Measurements from ENCODE around the gene RNF168. TPM values are rescaled to one million over a fixed set of nuclear protein-coding genes. Genes with fewer than 3 reads are reported as not detected.

The RNF168 gene
- polyA plus RNA-seq, 1 donor (not counting 4 experiments of a cell fraction or from before 2014, with no cell fraction given): 7.2 TPM

DNA sequence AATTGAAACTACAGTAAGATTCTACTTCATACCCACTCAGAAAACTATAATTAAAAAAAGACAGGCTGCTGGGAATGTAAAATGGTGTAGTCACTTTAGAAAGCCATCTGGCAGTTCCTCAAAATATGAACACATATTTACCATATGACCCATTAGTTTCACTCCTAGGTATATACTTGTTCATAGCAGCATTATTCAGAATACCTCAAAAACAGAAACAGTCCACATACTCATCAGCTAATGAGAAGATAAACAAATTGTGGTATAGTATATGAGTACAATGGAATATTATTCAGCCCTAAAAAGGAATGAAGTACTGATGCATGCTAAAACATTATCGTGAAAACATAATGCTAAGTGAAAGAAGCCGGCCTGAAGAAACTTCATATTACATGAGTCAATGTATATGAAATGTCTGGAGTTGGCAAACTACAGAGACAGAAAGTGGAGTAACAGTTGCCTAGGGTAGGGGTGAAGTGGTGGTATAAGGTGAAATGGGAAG, 41.0 kb upstream of the RNF168 start:
- no peak overlapping the region for H3K4me2 ChIP-seq (ENCODE audit: control insufficient read depth, extremely low read depth, insufficient read depth, low read depth, low read length)
- no peak overlapping the region for H2AFZ ChIP-seq (ENCODE audit: control insufficient read depth, low read length)
- no peaks in the 10 kb centered on the region for H3K4me1 ChIP-seq (ENCODE audit: control insufficient read depth, extremely low read depth, insufficient read depth, low read length)
- no peak overlapping the region for H3K9ac ChIP-seq (ENCODE audit: control insufficient read depth, extremely low read depth, insufficient read depth, low read length)
- H4K20me1 ChIP-seq (ENCODE audit: control insufficient read depth, extremely low read depth, insufficient read depth, low read length): no peaks in the 10 kb centered on the region
- FAIRE-seq (no peak), DNase-seq (ENCODE audit: low read depth, low spot score) (no peak)
- H3K9me3 ChIP-seq (ENCODE audit: control insufficient read depth, low read depth, low read length): no peaks in the 10 kb centered on the region
- dilution Hi-C loops (cut with MboI; ENCODE audit: extremely low pct_ligation_motif_present, low sequenced_read_pairs): no loop called here
- no peaks in the 10 kb centered on the region for H3K27me3 ChIP-seq (ENCODE audit: control insufficient read depth, extremely low read depth, insufficient read depth, low read length)
- H3K36me3 ChIP-seq (ENCODE audit: control insufficient read depth in 2 of 2, extremely low read depth in 1 of 2, insufficient read depth in 2 of 2, low read length in 2 of 2): no peaks in the 10 kb centered on the region
- no peak overlapping the region for H3K27ac ChIP-seq (ENCODE audit: control insufficient read depth, insufficient read depth, low read length)
- no peak overlapping the region for H3K4me3 ChIP-seq (ENCODE audit: control insufficient read depth in 2 of 3, extremely low read depth in 1 of 3, insufficient read depth in 2 of 3, low read depth in 1 of 3, low read length in 3 of 3)
- no peak for TF ChIP-seq EZH2 (IDR thresholded peaks at IDR 0.05; ENCODE audit: low read length)
- TF ChIP-seq, protein P1, sequence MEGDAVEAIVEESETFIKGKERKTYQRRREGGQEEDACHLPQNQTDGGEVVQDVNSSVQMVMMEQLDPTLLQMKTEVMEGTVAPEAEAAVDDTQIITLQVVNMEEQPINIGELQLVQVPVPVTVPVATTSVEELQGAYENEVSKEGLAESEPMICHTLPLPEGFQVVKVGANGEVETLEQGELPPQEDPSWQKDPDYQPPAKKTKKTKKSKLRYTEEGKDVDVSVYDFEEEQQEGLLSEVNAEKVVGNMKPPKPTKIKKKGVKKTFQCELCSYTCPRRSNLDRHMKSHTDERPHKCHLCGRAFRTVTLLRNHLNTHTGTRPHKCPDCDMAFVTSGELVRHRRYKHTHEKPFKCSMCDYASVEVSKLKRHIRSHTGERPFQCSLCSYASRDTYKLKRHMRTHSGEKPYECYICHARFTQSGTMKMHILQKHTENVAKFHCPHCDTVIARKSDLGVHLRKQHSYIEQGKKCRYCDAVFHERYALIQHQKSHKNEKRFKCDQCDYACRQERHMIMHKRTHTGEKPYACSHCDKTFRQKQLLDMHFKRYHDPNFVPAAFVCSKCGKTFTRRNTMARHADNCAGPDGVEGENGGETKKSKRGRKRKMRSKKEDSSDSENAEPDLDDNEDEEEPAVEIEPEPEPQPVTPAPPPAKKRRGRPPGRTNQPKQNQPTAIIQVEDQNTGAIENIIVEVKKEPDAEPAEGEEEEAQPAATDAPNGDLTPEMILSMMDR (optimal IDR thresholded peaks at IDR 0.05 in 1 of 3, IDR thresholded peaks at IDR 0.05 in 1 of 3, conservative IDR thresholded peaks at IDR 0.05 in 1 of 3; ENCODE audit: extremely low read depth in 1 of 3, insufficient read depth in 2 of 3, low read length in 3 of 3): no peak
- H3K79me2 ChIP-seq (ENCODE audit: control insufficient read depth, insufficient read depth, low read length): no peaks in the 10 kb centered on the region
- H3K9me1 ChIP-seq (ENCODE audit: control insufficient read depth, extremely low read depth, insufficient read depth, low read length): no peaks in the 10 kb centered on the region

DNA sequence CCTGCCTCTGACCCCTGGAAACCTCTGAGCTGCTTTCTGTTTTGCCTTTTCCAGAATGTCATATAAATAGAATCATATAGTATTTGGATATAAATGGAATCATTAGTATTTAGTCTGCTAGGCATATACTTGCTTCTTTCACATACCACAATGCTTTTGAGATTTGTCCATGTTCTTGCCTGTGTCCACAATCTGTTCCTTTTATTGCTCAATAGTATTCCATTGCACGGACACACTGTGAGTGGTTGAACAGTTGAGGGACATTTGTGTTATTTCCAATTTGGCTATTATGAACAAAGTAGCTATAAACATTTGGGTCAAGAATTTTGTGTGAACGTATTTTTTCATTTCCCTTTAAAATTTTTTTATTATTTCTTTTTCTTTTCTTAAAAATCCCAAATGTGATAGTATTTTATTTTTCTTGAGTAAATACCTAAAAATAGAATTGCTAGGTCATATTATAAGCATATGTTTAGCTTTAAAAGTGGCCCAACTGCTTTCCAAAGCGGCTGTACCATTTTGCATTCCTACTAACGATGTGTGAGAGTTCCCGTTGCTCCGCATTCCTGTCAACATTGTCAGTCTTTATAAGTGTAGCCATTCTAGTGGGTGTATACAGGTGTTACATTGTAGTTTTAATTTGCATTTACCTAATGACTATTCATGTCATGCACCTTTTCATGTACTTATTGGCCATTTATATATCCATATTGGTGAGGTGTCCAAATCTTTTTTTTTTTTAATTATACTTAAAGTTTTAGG, 38.3 kb upstream of the RNF168 start:
- Histone ChIP-seq H3K9me1 (ENCODE audit: control insufficient read depth, extremely low read depth, insufficient read depth, low read length) (no peaks in the 10 kb centered on the region), H3K79me2 (ENCODE audit: control insufficient read depth, insufficient read depth, low read length) (no peaks in the 10 kb centered on the region), H3K4me3 (ENCODE audit: control insufficient read depth in 2 of 3, extremely low read depth in 1 of 3, insufficient read depth in 2 of 3, low read depth in 1 of 3, low read length in 3 of 3) (no peak overlapping the region), H3K9ac (ENCODE audit: control insufficient read depth, extremely low read depth, insufficient read depth, low read length) (no peak overlapping the region), H3K27me3 (ENCODE audit: control insufficient read depth, extremely low read depth, insufficient read depth, low read length) (no peaks in the 10 kb centered on the region), H3K4me2 (ENCODE audit: control insufficient read depth, extremely low read depth, insufficient read depth, low read depth, low read length) (no peak overlapping the region), H4K20me1 (ENCODE audit: control insufficient read depth, extremely low read depth, insufficient read depth, low read length) (no peaks in the 10 kb centered on the region), H3K36me3 (ENCODE audit: control insufficient read depth in 2 of 2, extremely low read depth in 1 of 2, insufficient read depth in 2 of 2, low read length in 2 of 2) (no peaks in the 10 kb centered on the region), H3K4me1 (ENCODE audit: control insufficient read depth, extremely low read depth, insufficient read depth, low read length) (no peaks in the 10 kb centered on the region), H3K9me3 (ENCODE audit: control insufficient read depth, low read depth, low read length) (no peaks in the 10 kb centered on the region), H2AFZ (ENCODE audit: control insufficient read depth, low read length) (no peak overlapping the region), H3K27ac (ENCODE audit: control insufficient read depth, insufficient read depth, low read length) (no peak overlapping the region)
- TF ChIP-seq, protein P1 (optimal IDR thresholded peaks at IDR 0.05 in 1 of 3, IDR thresholded peaks at IDR 0.05 in 1 of 3, conservative IDR thresholded peaks at IDR 0.05 in 1 of 3; ENCODE audit: extremely low read depth in 1 of 3, insufficient read depth in 2 of 3, low read length in 3 of 3): no peak
- TF ChIP-seq EZH2 (IDR thresholded peaks at IDR 0.05; ENCODE audit: low read length): no peak
- no peak for DNase-seq (ENCODE audit: low read depth, low spot score)
- no peak for FAIRE-seq
- dilution Hi-C loops (cut with MboI; ENCODE audit: extremely low pct_ligation_motif_present, low sequenced_read_pairs): no loop called here
